Right cardiac atrium (tissue), 5 donors: ENCODE measurements around the gene IRX6. TPM values are rescaled to one million over a fixed set of nuclear protein-coding genes. Genes with fewer than 3 reads are reported as not detected.

Experiments used
- polyA plus RNA-seq: library from polyadenylated mRNA; stranded (reverse); fragments of 200-250 nt; gene quantifications from one replicate; pipeline ENCODE4 v1.2.3, GENCODE V29; 2013
- total RNA-seq, 4 donors: library from RNA; stranded (reverse); fragmentation: NEBNext Ultra II Directional; extraction: Animal tissue kit (Norgen Biotek cat#: 25700); gene quantifications; one replicate each; pipeline ENCODE4 v1.2.1, GENCODE V29; 2021
- donor health status: healthy with polysubstance abuse.
- donor health status: DM: no; HTN: yes; CAD: no.
- donor health status: DM: no; HTN: no; CAD: no.
- donor health status: DM: no; HTN: yes; CAD: no; lungs with severe emphysema.
- donor health status: DM: yes; HTN: yes; CAD: no.

The IRX6 gene
- total and polyA plus RNA-seq, 5 donors, result 0.02 to 0.19 TPM; not detected in 3

Other genes starting within 250 kb of the IRX6 start
- gene MMP2, start 155.0 kb downstream of the IRX6 start, total RNA-seq, result 100 to 1,000 TPM in 3 of 4 donors, 10 to 100 TPM in 1; 86.8 to 207 (median 155) TPM
- gene MMP2, start 155.0 kb downstream of the IRX6 start, polyA plus RNA-seq, result 43.5 TPM
- 10 to 100 TPM in 1 of 4 donors, 1 to 10 TPM in 3; 6.2 to 10.9 (median 7.0) TPM for gene LPCAT2, start 184.9 kb downstream of the IRX6 start, total RNA-seq
- gene LPCAT2, start 184.9 kb downstream of the IRX6 start, polyA plus RNA-seq, result 4.0 TPM
- under 1 TPM in 2 of 4 donors, not detected in 2; 0.23 to 0.54 TPM for gene CAPNS2, start 242.5 kb downstream of the IRX6 start, total RNA-seq
- gene CAPNS2, start 242.5 kb downstream of the IRX6 start, polyA plus RNA-seq, result 0.20 TPM